ENCODE results near the gene ANTXR2.

ANTXR2 gene

GRCh38 chr4:79979785-79980437, 93.1 kb downstream of the ANTXR2 start:
- no peak for DNase-seq

GRCh38 chr4:79977131-79977840, 95.7 kb downstream of the ANTXR2 start:
- DNase-seq: no peak

GRCh38 chr4:79964400-79965211, 108.4 kb downstream of the ANTXR2 start:
- DNase-seq: no peak

- DNase-seq: no peak
Measured at GRCh38 chr4:79964020-79964399, 109.0 kb downstream of the ANTXR2 start.

- DNase-seq: no peak
Measured at GRCh38 chr4:79959652-79960051, 113.4 kb downstream of the ANTXR2 start.

- DNase-seq: no peak
Measured at GRCh38 chr4:79958466-79959264, 114.4 kb downstream of the ANTXR2 start.

GRCh38 chr4:79949178-79949577, 123.9 kb downstream of the ANTXR2 start:
- DNase-seq: no peak

- no peak for DNase-seq
Measured at GRCh38 chr4:79948739-79949138, 124.3 kb downstream of the ANTXR2 start.

GRCh38 chr4:79948261-79948660, 124.8 kb downstream of the ANTXR2 start:
- no peak for DNase-seq

GRCh38 chr4:79947386-79947785, 125.6 kb downstream of the ANTXR2 start:
- no peak for DNase-seq

- no peak for DNase-seq
Measured at GRCh38 chr4:79935274-79935673, 137.8 kb downstream of the ANTXR2 start.

- no peak for DNase-seq
Measured at GRCh38 chr4:79934660-79935059, 138.4 kb downstream of the ANTXR2 start.

GRCh38 chr4:79927931-79928330, 145.1 kb downstream of the ANTXR2 start:
- DNase-seq: no peak

GRCh38 chr4:79923281-79923680, 149.7 kb downstream of the ANTXR2 start:
- peak; percentile 13 to 54 for DNase-seq

GRCh38 chr4:79922011-79922410, 151.0 kb downstream of the ANTXR2 start:
- no peak for DNase-seq

- DNase-seq: no peak
Measured at GRCh38 chr4:79920163-79920853, 152.7 kb downstream of the ANTXR2 start.

- no peak for DNase-seq
Measured at GRCh38 chr4:79918292-79918691, 154.7 kb downstream of the ANTXR2 start.

- DNase-seq: peak; percentile 58 to 60
Measured at GRCh38 chr4:79917246-79917645, 155.8 kb downstream of the ANTXR2 start.

- no peak for DNase-seq
Measured at GRCh38 chr4:79915246-79915645, 157.8 kb downstream of the ANTXR2 start.

GRCh38 chr4:79913581-79913980, 159.4 kb downstream of the ANTXR2 start:
- DNase-seq: peak; percentile 6 to 21

GRCh38 chr4:79907001-79907400, 166.0 kb downstream of the ANTXR2 start:
- DNase-seq: peak; percentile 15 to 20

GRCh38 chr4:79906303-79906702, 166.7 kb downstream of the ANTXR2 start:
- DNase-seq: no peak

All from AML-193 (cell line).